HL-60 (cell line): ENCODE results near the gene IER3IP1.

Source experiments
- DNase-seq, 2 experiments: peaks; one replicate each; pipeline ENCODE4 v3.0.0-alpha.2; 2010 to 2020; ENCODE audit warnings: low read depth in 1 of 2, low spot score in 1 of 2
- H3K27ac ChIP-seq: fragments of 250-450 bp; sonication (Bioruptor Pico); replicated peaks from 2 replicates; pipeline ENCODE4 v1.5.1; 2020; ENCODE audit warnings: mild to moderate bottlenecking, moderate library complexity
- H3K27me3 ChIP-seq: fragments of 250-450 bp; sonication (Bioruptor Pico); 2 replicates; pipeline ENCODE4 v1.5.1; 2021; ENCODE audit warnings: mild to moderate bottlenecking, moderate library complexity; ENCODE audit not compliant: insufficient read depth, poor library complexity, severe bottlenecking
- H3K4me3 ChIP-seq: replicated peaks from 2 replicates; pipeline ENCODE4 v1.5.1; 2011; ENCODE audit warnings: mild to moderate bottlenecking, control low read depth, low read length; ENCODE audit not compliant: insufficient read depth
- CTCF ChIP-seq: IDR thresholded peaks from one replicate; pipeline ENCODE4 v1.5.1; 2011; ENCODE audit warnings: low read length, control low read depth, inconsistent platforms; ENCODE audit not compliant: insufficient read depth
- GABPA ChIP-seq: IDR thresholded peaks from 2 replicates; pipeline ENCODE4 v1.6.1; 2012; ENCODE audit warnings: low read depth
- POLR2AphosphoS5 ChIP-seq: IDR thresholded peaks from 2 replicates; pipeline ENCODE4 v1.6.1; 2012; ENCODE audit warnings: low read depth
- REST ChIP-seq: IDR thresholded peaks from 2 replicates; pipeline ENCODE4 v1.6.1; 2012; ENCODE audit warnings: low read depth; ENCODE audit not compliant: insufficient replicate concordance
- SPI1 ChIP-seq: IDR thresholded peaks from 2 replicates; pipeline ENCODE4 v1.6.1; 2012; ENCODE audit warnings: low read depth, mild to moderate bottlenecking, borderline replicate concordance

The IER3IP1 gene

GRCh38 chr18:47108998-47109405, 67.2 kb downstream of the IER3IP1 start:
- no peak for TF ChIP-seq REST
- no peak for TF ChIP-seq POLR2AphosphoS5
- TF ChIP-seq GABPA, result no peak
- TF ChIP-seq CTCF, result no peak
- TF ChIP-seq SPI1, result no peak
- no peaks in the 10 kb centered on the region for H3K27me3 ChIP-seq
- DNase-seq, result no peak
- H3K4me3 ChIP-seq, result no peak overlapping the region
- H3K27ac ChIP-seq, result no peak overlapping the region

GRCh38 chr18:47108373-47108772, 67.8 kb downstream of the IER3IP1 start:
- no peak for DNase-seq
- no peak overlapping the region for H3K4me3 ChIP-seq
- TF ChIP-seq SPI1, result no peak
- TF ChIP-seq POLR2AphosphoS5, result no peak
- no peak for TF ChIP-seq CTCF
- TF ChIP-seq REST, result no peak
- no peak for TF ChIP-seq GABPA
- no peaks in the 10 kb centered on the region for H3K27me3 ChIP-seq
- H3K27ac ChIP-seq, result no peak overlapping the region
